GM18951 (cell line): Measurements from ENCODE around the gene PDGFD.
"Not testable (repeated sequence)": the region's sequence is repeated elsewhere in the genome, so short reads cannot be mapped to it uniquely, and the experiment has no call there.

ENCODE experiments used
- POLR2A ChIP-seq: IDR thresholded peaks from 4 replicates; pipeline ENCODE4 v1.6.1; 2011; ENCODE audit warnings: mild to moderate bottlenecking; ENCODE audit not compliant: insufficient read length, insufficient read depth; ENCODE audit errors: extremely low read depth
- in situ Hi-C: fragments of 300-500 bp; cut with MboI; formaldehyde crosslinking; loops from one replicate; pipeline ENCODE4 v1.12.0; 2022; ENCODE audit warnings: low sequenced_read_pairs, mixed read lengths, inconsistent platforms; ENCODE audit not compliant: unreplicated experiment

PDGFD gene

DNA sequence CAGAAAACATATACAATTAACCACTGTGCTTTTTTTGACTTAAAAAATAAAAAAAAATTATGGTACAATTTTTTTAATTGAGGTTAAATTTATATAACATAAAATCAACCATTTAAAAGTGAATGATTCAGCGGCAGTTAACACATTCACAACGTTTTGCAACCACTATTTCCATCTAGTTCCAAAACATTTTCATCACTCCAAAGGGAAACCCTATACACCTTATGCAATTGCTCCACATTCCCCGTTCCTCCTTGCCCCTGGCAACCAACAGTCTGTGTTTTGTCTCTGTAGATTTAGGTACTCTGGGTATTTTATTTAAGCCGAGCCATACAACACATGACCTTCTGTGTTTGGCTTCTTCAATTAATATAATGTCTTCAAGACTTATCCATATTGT is 112.2 kb downstream of the PDGFD start:
- TF ChIP-seq POLR2A, result no peak
- in situ Hi-C loops, result no loop called here

GRCh38 chr11:104049116-104049515 is 114.8 kb downstream of the PDGFD start:
- TF ChIP-seq POLR2A, result no peak
- in situ Hi-C loops, result no loop called here

DNA sequence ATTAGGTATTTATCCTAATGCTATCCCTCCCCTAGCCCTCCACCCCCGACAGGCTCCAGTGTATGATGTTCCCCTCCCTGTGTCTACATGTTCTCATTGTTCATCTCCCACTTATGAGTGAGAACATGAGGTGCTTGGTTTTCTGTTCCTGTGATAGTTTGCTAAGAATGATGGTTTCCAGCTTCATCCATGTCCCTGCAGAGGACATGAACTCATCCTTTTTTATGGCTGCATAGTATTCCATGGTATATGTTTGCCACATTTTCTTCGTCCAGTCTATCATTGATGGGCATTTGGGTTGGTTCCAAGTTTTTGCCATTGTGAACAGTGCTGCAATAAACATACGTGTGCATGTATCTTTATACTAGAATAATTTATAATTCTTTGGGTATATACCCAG is 117.1 kb downstream of the PDGFD start:
- in situ Hi-C loops, result not testable (repeated sequence)

- in situ Hi-C loops, result no loop called here
These were observed 117.6 kb downstream of the PDGFD start for GRCh38 chr11:104046331-104046730.

GRCh38 chr11:104043678-104044239 is 120.2 kb downstream of the PDGFD start:
- TF ChIP-seq POLR2A, result no peak
- in situ Hi-C loops, result no loop called here

More at GRCh38 chr11:104046331-104046730, 117.6 kb downstream of the PDGFD start:
- no peak for TF ChIP-seq POLR2A

- no peak for TF ChIP-seq POLR2A
- in situ Hi-C loops, result no loop called here
These were observed 120.8 kb downstream of the PDGFD start for GRCh38 chr11:104043142-104043541.

DNA sequence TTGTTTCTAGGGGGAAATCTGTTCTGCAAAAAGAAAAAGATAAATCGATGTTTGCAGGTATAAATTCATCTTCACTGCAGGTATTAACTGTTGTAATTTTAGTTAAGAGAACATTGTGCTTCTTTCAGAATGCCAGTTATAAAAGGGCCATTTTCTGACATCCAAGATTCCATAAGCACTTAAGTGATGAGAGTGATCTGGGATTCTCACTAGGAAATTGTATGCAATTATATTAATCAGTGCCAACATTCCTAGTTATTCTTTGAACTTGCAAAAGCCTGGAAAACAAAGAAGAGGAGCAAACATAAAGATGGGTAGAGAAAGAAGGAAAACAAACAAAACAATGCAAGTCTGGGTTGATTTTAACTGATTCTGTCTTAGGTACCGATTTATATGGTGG is 122.2 kb downstream of the PDGFD start:
- in situ Hi-C loops, result no loop called here
- no peak for TF ChIP-seq POLR2A

- no peak for TF ChIP-seq POLR2A
- in situ Hi-C loops, result no loop called here
These were observed 127.0 kb downstream of the PDGFD start for GRCh38 chr11:104036995-104037394.

DNA sequence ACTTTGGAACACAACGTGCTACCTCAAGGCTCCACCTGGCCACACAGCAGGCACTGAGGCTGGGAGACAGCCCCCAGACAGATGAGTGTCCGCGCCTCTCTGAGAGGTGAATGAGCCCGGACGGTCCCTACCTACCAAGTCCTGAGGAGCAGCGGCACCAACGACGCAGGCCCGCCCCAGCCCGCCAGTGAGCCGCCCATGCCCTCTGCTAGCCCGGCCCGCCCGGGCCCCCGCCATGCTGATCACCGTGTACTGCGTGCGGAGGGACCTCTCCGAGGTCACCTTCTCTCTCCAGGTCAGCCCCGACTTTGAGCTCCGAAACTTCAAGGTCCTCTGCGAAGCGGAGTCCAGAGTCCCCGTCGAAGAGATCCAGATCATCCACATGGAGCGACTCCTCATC is 127.4 kb downstream of the PDGFD start, which contains the start of gene DDI1:
Gene DDI1, plus strand, starts transcription at position 53 of the 400 bp plus-strand sequence. Its CDS starts 183 bp downstream, at position 236.
- TF ChIP-seq POLR2A, result no peak
- in situ Hi-C loops, result no loop called here

DNA sequence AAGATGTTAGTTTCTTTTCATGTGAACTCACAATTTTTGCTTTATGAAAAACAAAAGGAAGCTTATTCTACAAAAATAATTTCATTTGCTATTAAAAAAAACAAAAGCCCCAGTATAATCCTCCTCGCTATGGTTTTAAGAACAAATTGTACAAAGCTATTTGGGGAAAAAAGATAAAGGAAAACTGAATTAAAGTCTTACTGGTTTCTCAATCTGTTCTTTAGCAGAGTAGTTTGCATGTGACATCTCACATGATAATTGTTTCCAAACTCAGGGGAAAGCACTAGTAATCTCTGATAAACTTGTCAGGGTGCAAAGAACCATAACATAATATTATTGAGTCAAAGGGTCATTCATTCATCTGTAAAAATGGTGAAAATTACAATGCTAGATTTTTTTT is 130.4 kb downstream of the PDGFD start:
- in situ Hi-C loops, result no loop called here
- TF ChIP-seq POLR2A, result no peak

- in situ Hi-C loops, result no loop called here
- no peak for TF ChIP-seq POLR2A
These were observed 130.8 kb downstream of the PDGFD start for GRCh38 chr11:104033134-104033533.

- in situ Hi-C loops, result no loop called here
- TF ChIP-seq POLR2A, result no peak
These were observed 135.3 kb downstream of the PDGFD start for GRCh38 chr11:104028476-104029263.

GRCh38 chr11:104024572-104024971 is 139.4 kb downstream of the PDGFD start:
- TF ChIP-seq POLR2A, result no peak
- in situ Hi-C loops, result no loop called here
